Keratinocyte (primary cell): ENCODE measurements around the gene ZDHHC7. TPM values are rescaled to one million over a fixed set of nuclear protein-coding genes. Genes with fewer than 3 reads are reported as not detected.

Experiments used
- DNase-seq: peaks from one replicate; pipeline ENCODE4 v3.0.0-alpha.2; 2011; ENCODE audit warnings: low read depth, missing footprints, low spot score
- FAIRE-seq: peaks from 2 replicates; lab custom pipeline; 2011; peaks lifted over from hg19 to GRCh38; lab: Jason Lieb, UNC
- H2AFZ ChIP-seq: 2 replicates; pipeline ENCODE4 v1.6.0; 2012; ENCODE audit warnings: low read length, control low read depth, inconsistent platforms; ENCODE audit not compliant: control insufficient read depth
- H3K27ac ChIP-seq: 2 replicates; pipeline ENCODE4 v1.5.1; 2011; ENCODE audit warnings: low read length; ENCODE audit not compliant: control insufficient read depth, insufficient read depth
- H3K27me3 ChIP-seq: 3 replicates; pipeline ENCODE4 v1.6.0; 2011; ENCODE audit warnings: low read length; ENCODE audit not compliant: control insufficient read depth, insufficient read depth; ENCODE audit errors: extremely low read depth
- H3K36me3 ChIP-seq, 2 experiments: 2 replicates in 1 of 2; 3 replicates in 1 of 2; pipeline ENCODE4 v1.5.1; 2011; ENCODE audit warnings: low read length in 2 of 2, mild to moderate bottlenecking in 1 of 2; ENCODE audit not compliant: control insufficient read depth in 2 of 2, insufficient read depth in 2 of 2; ENCODE audit errors: extremely low read depth in 1 of 2
- H3K4me1 ChIP-seq: 3 replicates; pipeline ENCODE4 v1.5.1; 2011; ENCODE audit warnings: low read length; ENCODE audit not compliant: control insufficient read depth, insufficient read depth; ENCODE audit errors: extremely low read depth
- H3K4me2 ChIP-seq: 3 replicates; pipeline ENCODE4 v1.6.0; 2011; ENCODE audit warnings: low read depth, low read length; ENCODE audit not compliant: control insufficient read depth, insufficient read depth; ENCODE audit errors: extremely low read depth
- H3K4me3 ChIP-seq, 3 experiments: fragments of 200-600 bp in 1 of 3; sonication (generic) in 1 of 3; 2 replicates in 2 of 3; 3 replicates in 1 of 3; pipeline ENCODE4 v1.5.1; 2011 to 2016; ENCODE audit warnings: low read length in 3 of 3, mild to moderate bottlenecking in 3 of 3, control low read depth in 2 of 3, inconsistent platforms in 1 of 3, low read depth in 1 of 3, mixed read lengths in 1 of 3, mixed run types in 1 of 3, moderate library complexity in 1 of 3; ENCODE audit not compliant: control insufficient read depth in 2 of 3, insufficient read depth in 2 of 3; ENCODE audit errors: extremely low read depth in 1 of 3
- H3K79me2 ChIP-seq: 2 replicates; pipeline ENCODE4 v1.6.0; 2012; ENCODE audit warnings: low read length; ENCODE audit not compliant: control insufficient read depth, insufficient read depth
- H3K9ac ChIP-seq: 3 replicates; pipeline ENCODE4 v1.6.0; 2011; ENCODE audit warnings: low read length; ENCODE audit not compliant: control insufficient read depth, insufficient read depth; ENCODE audit errors: extremely low read depth
- H3K9me1 ChIP-seq: 3 replicates; pipeline ENCODE4 v1.6.0; 2011; ENCODE audit warnings: low read length; ENCODE audit not compliant: control insufficient read depth, insufficient read depth; ENCODE audit errors: extremely low read depth
- H3K9me3 ChIP-seq: 2 replicates; pipeline ENCODE4 v1.5.1; 2012; ENCODE audit warnings: low read depth, low read length; ENCODE audit not compliant: control insufficient read depth
- H4K20me1 ChIP-seq: 3 replicates; pipeline ENCODE4 v1.6.0; 2011; ENCODE audit warnings: low read length; ENCODE audit not compliant: control insufficient read depth, insufficient read depth; ENCODE audit errors: extremely low read depth
- EZH2 ChIP-seq: IDR thresholded peaks from one replicate; pipeline ENCODE4 v1.6.1; 2012; ENCODE audit warnings: inconsistent platforms, mild to moderate bottlenecking, low read length, moderate library complexity
- dilution Hi-C: fragments of 300-500 bp; cut with MboI; formaldehyde crosslinking; loops from one replicate; pipeline ENCODE4 v1.7.0; 2020; ENCODE audit warnings: low sequenced_read_pairs; ENCODE audit not compliant: extremely low pct_ligation_motif_present
- polyA plus RNA-seq, 5 experiments: library from polyadenylated mRNA; depleted of rRNA in 3 of 5; stranded (reverse) in 3 of 5; stranded (forward) in 1 of 5; unstranded in 1 of 5; fragments of >200 nt; gene quantifications; 1 replicate in 1 of 5; 2 replicates in 3 of 5; 3 replicates in 1 of 5; pipeline versions ENCODE4 v1.2.1 to v1.2.3, GENCODE V29; 2011 to 2012; ENCODE audit warnings: missing spikeins in 2 of 5, low read depth in 1 of 5, low replicate concordance in 1 of 5
- TF ChIP-seq, protein P1 (sequence below), 3 experiments: IDR thresholded peaks in 1 of 3; conservative IDR thresholded peaks in 1 of 3; optimal IDR thresholded peaks in 1 of 3; 2 replicates in 2 of 3; 3 replicates in 1 of 3; pipeline versions ENCODE3 to v1.5.1; 2011; ENCODE audit warnings: low read length in 3 of 3, mild to moderate bottlenecking in 3 of 3, moderate library complexity in 2 of 3, control low read depth in 1 of 3, inconsistent platforms in 1 of 3; ENCODE audit not compliant: insufficient read depth in 2 of 3; ENCODE audit errors: extremely low read depth in 1 of 3

The ZDHHC7 gene
- polyA plus RNA-seq, 1 donor (not counting 4 experiments of a cell fraction or from before 2014, with no cell fraction given): 37.8 TPM

DNA sequence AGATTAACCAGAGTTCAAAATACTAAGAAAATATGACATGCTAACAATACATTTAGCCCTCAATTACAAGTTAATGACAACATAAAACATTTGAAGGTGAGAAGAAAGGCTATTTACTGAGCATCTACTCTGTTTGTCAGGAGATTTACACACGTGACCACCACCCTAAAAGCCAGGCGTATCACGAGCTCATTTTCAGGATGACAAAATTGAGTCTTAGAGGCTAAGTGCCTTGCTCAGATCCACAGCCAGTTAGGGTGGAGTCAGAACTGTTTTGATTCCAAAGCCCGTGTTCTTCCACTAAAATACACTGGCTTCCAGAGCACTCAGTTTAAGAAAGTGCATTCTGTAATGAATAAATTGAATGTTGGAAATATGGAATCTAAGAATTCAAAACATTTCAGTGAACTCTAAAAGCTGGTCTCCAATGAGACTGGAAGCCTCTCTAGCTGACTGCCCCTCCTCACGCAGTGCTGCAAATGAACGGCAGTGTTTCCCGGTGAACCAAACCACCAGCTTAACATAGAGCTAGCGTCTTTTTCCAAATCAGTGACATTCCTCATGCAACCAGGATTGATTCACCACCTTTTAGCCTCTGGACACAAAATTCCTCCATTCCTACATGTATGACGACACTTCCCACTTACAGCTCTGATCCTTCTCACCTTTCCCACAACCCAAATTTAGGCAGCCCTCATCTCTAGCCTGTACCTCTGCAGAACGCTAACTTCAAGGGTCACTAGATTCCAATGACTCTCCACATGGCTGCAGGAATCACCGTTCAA, 5.9 kb downstream of the ZDHHC7 start:
- peaks cover 70% of the 10 kb centered on the region for H3K4me1 ChIP-seq

DNA sequence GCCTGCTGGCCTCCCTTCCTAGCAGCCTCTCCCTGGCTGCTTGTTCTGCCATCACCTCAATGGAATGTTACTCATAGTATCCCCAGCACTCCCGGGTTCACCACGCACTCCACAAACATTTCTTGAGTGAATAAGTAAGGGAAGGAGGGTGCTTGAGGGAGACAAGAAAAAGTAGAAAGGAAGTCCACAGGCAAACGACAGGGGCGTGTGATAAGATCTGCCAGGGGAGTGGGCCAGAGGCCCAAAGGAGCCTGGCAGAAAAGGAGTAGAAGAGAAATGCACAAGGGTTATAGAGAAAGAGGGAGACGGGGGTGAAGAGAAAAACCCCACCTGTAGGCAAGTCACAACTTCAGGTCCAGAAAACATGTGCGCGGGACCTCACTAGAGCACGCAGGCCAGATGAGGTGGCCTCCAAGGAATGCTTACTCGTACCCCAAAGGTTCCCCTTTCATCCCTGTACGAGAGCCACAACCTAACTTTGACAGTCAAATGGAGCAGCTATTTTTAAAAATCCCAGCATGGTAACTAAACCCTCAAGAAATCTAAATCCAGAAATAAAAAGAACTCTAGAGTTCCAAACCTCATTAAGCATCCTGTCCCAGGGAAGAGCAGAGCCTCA, 6.6 kb downstream of the ZDHHC7 start:
- Histone ChIP-seq H3K9me3 (no peaks in the 10 kb centered on the region), H3K79me2 (peaks cover 71% of the 10 kb centered on the region), H3K4me2 (peak overlapping the region; percentile 65), H3K36me3 (peaks cover 10 to 13% of the 10 kb centered on the region in 2 experiments), H3K9ac (peak overlapping the region; percentile 77), H3K27me3 (no peaks in the 10 kb centered on the region), H3K27ac (peak overlapping the region; percentile 96), H3K4me3 (peak overlapping the region; percentile 18 to 56 (median 43)), H2AFZ (no peak overlapping the region), H4K20me1 (no peaks in the 10 kb centered on the region), H3K4me1 (peaks cover 70% of the 10 kb centered on the region), H3K9me1 (peaks cover 4% of the 10 kb centered on the region)
- FAIRE-seq: no peak
- TF ChIP-seq, protein P1, sequence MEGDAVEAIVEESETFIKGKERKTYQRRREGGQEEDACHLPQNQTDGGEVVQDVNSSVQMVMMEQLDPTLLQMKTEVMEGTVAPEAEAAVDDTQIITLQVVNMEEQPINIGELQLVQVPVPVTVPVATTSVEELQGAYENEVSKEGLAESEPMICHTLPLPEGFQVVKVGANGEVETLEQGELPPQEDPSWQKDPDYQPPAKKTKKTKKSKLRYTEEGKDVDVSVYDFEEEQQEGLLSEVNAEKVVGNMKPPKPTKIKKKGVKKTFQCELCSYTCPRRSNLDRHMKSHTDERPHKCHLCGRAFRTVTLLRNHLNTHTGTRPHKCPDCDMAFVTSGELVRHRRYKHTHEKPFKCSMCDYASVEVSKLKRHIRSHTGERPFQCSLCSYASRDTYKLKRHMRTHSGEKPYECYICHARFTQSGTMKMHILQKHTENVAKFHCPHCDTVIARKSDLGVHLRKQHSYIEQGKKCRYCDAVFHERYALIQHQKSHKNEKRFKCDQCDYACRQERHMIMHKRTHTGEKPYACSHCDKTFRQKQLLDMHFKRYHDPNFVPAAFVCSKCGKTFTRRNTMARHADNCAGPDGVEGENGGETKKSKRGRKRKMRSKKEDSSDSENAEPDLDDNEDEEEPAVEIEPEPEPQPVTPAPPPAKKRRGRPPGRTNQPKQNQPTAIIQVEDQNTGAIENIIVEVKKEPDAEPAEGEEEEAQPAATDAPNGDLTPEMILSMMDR (optimal IDR thresholded peaks at IDR 0.05 in 1 of 3, IDR thresholded peaks at IDR 0.05 in 1 of 3, conservative IDR thresholded peaks at IDR 0.05 in 1 of 3; ENCODE audit: extremely low read depth in 1 of 3, insufficient read depth in 2 of 3, low read length in 3 of 3): no peak
- no peak for TF ChIP-seq EZH2
- dilution Hi-C loops: no loop called here
- DNase-seq: peak; percentile 81

More for the DNA sequence above, 5.9 kb downstream of the ZDHHC7 start:
- H3K4me3 ChIP-seq: peak overlapping the region in 2 of 3 experiments; percentile 17 to 56
- H3K36me3 ChIP-seq: peaks cover 10 to 13% of the 10 kb centered on the region in 2 experiments
- H3K9me1 ChIP-seq: peaks cover 4% of the 10 kb centered on the region
- peak overlapping the region; percentile 77 for H3K9ac ChIP-seq
- H3K79me2 ChIP-seq: peaks cover 77% of the 10 kb centered on the region
- dilution Hi-C loops: no loop called here
- DNase-seq: no peak
- peak overlapping the region; percentile 96 for H3K27ac ChIP-seq
- H3K4me2 ChIP-seq: peak overlapping the region; percentile 65
- no peaks in the 10 kb centered on the region for H3K27me3 ChIP-seq
- TF ChIP-seq EZH2: no peak
- TF ChIP-seq, protein P1 (optimal IDR thresholded peaks at IDR 0.05 in 1 of 3, IDR thresholded peaks at IDR 0.05 in 1 of 3, conservative IDR thresholded peaks at IDR 0.05 in 1 of 3; ENCODE audit: extremely low read depth in 1 of 3, insufficient read depth in 2 of 3, low read length in 3 of 3): no peak
- H3K9me3 ChIP-seq: no peaks in the 10 kb centered on the region
- H4K20me1 ChIP-seq: no peaks in the 10 kb centered on the region
- H2AFZ ChIP-seq: no peak overlapping the region
- peak; percentile 36 for FAIRE-seq
